HL-60 (cell line): Measurements from ENCODE around the gene NT5C2.

Experiments used
- CTCF ChIP-seq: IDR thresholded peaks from one replicate; pipeline ENCODE4 v1.5.1; 2011; ENCODE audit warnings: low read length, control low read depth, inconsistent platforms; ENCODE audit not compliant: insufficient read depth
- GABPA ChIP-seq: IDR thresholded peaks from 2 replicates; pipeline ENCODE4 v1.6.1; 2012; ENCODE audit warnings: low read depth
- POLR2AphosphoS5 ChIP-seq: IDR thresholded peaks from 2 replicates; pipeline ENCODE4 v1.6.1; 2012; ENCODE audit warnings: low read depth
- REST ChIP-seq: IDR thresholded peaks from 2 replicates; pipeline ENCODE4 v1.6.1; 2012; ENCODE audit warnings: low read depth; ENCODE audit not compliant: insufficient replicate concordance
- SPI1 ChIP-seq: IDR thresholded peaks from 2 replicates; pipeline ENCODE4 v1.6.1; 2012; ENCODE audit warnings: low read depth, mild to moderate bottlenecking, borderline replicate concordance

- no peak for TF ChIP-seq REST
- TF ChIP-seq SPI1 = no peak
- no peak for TF ChIP-seq CTCF
- no peak for TF ChIP-seq POLR2AphosphoS5
- TF ChIP-seq GABPA = no peak
Measured at GRCh38 chr10:103241262-103242011, 48.4 kb upstream of the NT5C2 start.
